Activated CD4-positive, CD25-positive, alpha-beta regulatory T cell treated with anti-CD3 and anti-CD28 coated beads, Interleukin-2, amount 50 U/mL, for 72 hours (primary cell): ENCODE results near the gene TERF2IP.

Experiments
- DNase-seq: peaks from one replicate; pipeline ENCODE4 v3.0.0; 2021

TERF2IP gene

GRCh38 chr16:75640598-75640997, 7.0 kb upstream of the TERF2IP start:
- DNase-seq = no peak

- no peak for DNase-seq
These were observed 3.1 kb upstream of the TERF2IP start for GRCh38 chr16:75644240-75645012.

- DNase-seq = no peak
These were observed 471 bp upstream of the TERF2IP start for GRCh38 chr16:75647112-75647491.

- DNase-seq = peak; percentile 84
These were observed 898 bp downstream of the TERF2IP start for GRCh38 chr16:75648265-75649076.

GRCh38 chr16:75653922-75654321, 6.3 kb downstream of the TERF2IP start:
- no peak for DNase-seq

- no peak for DNase-seq
These were observed 10.6 kb downstream of the TERF2IP start for GRCh38 chr16:75658175-75658574.

GRCh38 chr16:75660321-75660720, 12.7 kb downstream of the TERF2IP start:
- DNase-seq = no peak

- no peak for DNase-seq
These were observed 13.2 kb downstream of the TERF2IP start for GRCh38 chr16:75660726-75661302.

GRCh38 chr16:75667503-75667902, 19.9 kb downstream of the TERF2IP start:
- DNase-seq = no peak

- no peak for DNase-seq
These were observed 29.3 kb downstream of the TERF2IP start, which contains the start of gene CPHXL2 for GRCh38 chr16:75676909-75677308. Gene CPHXL2 (minus strand): TSS chr16:75677009. CDS start chr16:75676999, 10 bp downstream.

GRCh38 chr16:75679366-75679765, 31.8 kb downstream of the TERF2IP start:
- no peak for DNase-seq

- no peak for DNase-seq
These were observed 34.7 kb downstream of the TERF2IP start for GRCh38 chr16:75682308-75682707.

GRCh38 chr16:75687361-75687760, 39.8 kb downstream of the TERF2IP start:
- DNase-seq = no peak

GRCh38 chr16:75695708-75696107, 48.1 kb downstream of the TERF2IP start:
- no peak for DNase-seq

- DNase-seq = no peak
These were observed 50.0 kb downstream of the TERF2IP start for GRCh38 chr16:75697571-75697970.

GRCh38 chr16:75701361-75701760, 53.8 kb downstream of the TERF2IP start, which contains the start of gene DUXB:
Gene DUXB (minus strand): TSS chr16:75701461. CDS start chr16:75701418, 43 bp downstream.
- DNase-seq = no peak

GRCh38 chr16:75702242-75702641, 54.7 kb downstream of the TERF2IP start:
- DNase-seq = no peak

GRCh38 chr16:75703306-75703705, 55.7 kb downstream of the TERF2IP start:
- DNase-seq = no peak
